ENCODE data around the gene PCNT. TPM values are rescaled to one million over a fixed set of nuclear protein-coding genes. Genes with fewer than 3 reads are reported as not detected.

Gene PCNT
- total RNA-seq, 4 donors from 2014 or later = 200 to 431 (median 290) TPM

GRCh38 chr21:46352164-46352515 lies 28.2 kb downstream of the PCNT start:
- no peak for ATAC-seq
- Histone ChIP-seq H3K36me3 (peaks cover 3 to 84% of the 10 kb centered on the region in 2 donors), H3K27me3 (no peaks in the 10 kb centered on the region), H3K4me3 (peak overlapping the region in 3 of 4 donors; percentile 67 to 77 (median 76)), H3K4me1 (peaks cover 51 to 63% of the 10 kb centered on the region in 2 donors), H3K9me3 (no peaks in the 10 kb centered on the region), H3K27ac (peak overlapping the region; percentile 87 to 99 (median 96))
- TF ChIP-seq POLR2A (IDR thresholded peaks at IDR 0.05) = no peak
- TF ChIP-seq, protein P1, sequence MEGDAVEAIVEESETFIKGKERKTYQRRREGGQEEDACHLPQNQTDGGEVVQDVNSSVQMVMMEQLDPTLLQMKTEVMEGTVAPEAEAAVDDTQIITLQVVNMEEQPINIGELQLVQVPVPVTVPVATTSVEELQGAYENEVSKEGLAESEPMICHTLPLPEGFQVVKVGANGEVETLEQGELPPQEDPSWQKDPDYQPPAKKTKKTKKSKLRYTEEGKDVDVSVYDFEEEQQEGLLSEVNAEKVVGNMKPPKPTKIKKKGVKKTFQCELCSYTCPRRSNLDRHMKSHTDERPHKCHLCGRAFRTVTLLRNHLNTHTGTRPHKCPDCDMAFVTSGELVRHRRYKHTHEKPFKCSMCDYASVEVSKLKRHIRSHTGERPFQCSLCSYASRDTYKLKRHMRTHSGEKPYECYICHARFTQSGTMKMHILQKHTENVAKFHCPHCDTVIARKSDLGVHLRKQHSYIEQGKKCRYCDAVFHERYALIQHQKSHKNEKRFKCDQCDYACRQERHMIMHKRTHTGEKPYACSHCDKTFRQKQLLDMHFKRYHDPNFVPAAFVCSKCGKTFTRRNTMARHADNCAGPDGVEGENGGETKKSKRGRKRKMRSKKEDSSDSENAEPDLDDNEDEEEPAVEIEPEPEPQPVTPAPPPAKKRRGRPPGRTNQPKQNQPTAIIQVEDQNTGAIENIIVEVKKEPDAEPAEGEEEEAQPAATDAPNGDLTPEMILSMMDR (IDR thresholded peaks at IDR 0.05 in 4 of 5, conservative IDR thresholded peaks at IDR 0.05 in 1 of 5) = no peak
- DNase-seq = no peak
- in situ Hi-C loops (cut with MboI; ENCODE audit: low sequenced_read_pairs in 4 of 4) = no loop called here
- intact Hi-C loops (cut with DNase I; ENCODE audit: low total_unique reads) = no loop called here

GRCh38 chr21:46352913-46353312 lies 29.0 kb downstream of the PCNT start:
- no peaks in the 10 kb centered on the region for H3K27me3 ChIP-seq
- in situ Hi-C loops (cut with MboI; ENCODE audit: low sequenced_read_pairs in 4 of 4) (no loop called here), intact Hi-C loops (cut with DNase I; ENCODE audit: low total_unique reads) (no loop called here)
- H3K4me1 ChIP-seq = peaks cover 48 to 65% of the 10 kb centered on the region in 2 donors
- H3K9me3 ChIP-seq = no peaks in the 10 kb centered on the region
- no peak for DNase-seq
- no peak for TF ChIP-seq POLR2A (IDR thresholded peaks at IDR 0.05)
- TF ChIP-seq, protein P1 (IDR thresholded peaks at IDR 0.05 in 4 of 5, conservative IDR thresholded peaks at IDR 0.05 in 1 of 5) = no peak
- ATAC-seq = no peak
- H3K36me3 ChIP-seq = peaks cover 3 to 91% of the 10 kb centered on the region in 2 donors
- peak overlapping the region; percentile 87 to 99 (median 96) for H3K27ac ChIP-seq
- peak overlapping the region in 3 of 4 donors; percentile 67 to 77 (median 76) for H3K4me3 ChIP-seq

GRCh38 chr21:46354046-46354445 lies 30.1 kb downstream of the PCNT start:
- in situ Hi-C loops (cut with MboI; ENCODE audit: low sequenced_read_pairs in 4 of 4) = no loop called here
- Histone ChIP-seq H3K4me3 (peak overlapping the region in 2 of 4 donors; percentile 10 to 67), H3K4me1 (peaks cover 52 to 64% of the 10 kb centered on the region in 2 donors), H3K36me3 (peaks cover 3 to 98% of the 10 kb centered on the region in 2 donors), H3K27ac (peak overlapping the region; percentile 87 to 99 (median 96)), H3K27me3 (no peaks in the 10 kb centered on the region), H3K9me3 (no peaks in the 10 kb centered on the region)
- intact Hi-C loops (cut with DNase I; ENCODE audit: low total_unique reads) = no loop called here
- no peak for DNase-seq
- no peak for ATAC-seq
- no peak for TF ChIP-seq POLR2A (IDR thresholded peaks at IDR 0.05)
- TF ChIP-seq, protein P1 (IDR thresholded peaks at IDR 0.05 in 4 of 5, conservative IDR thresholded peaks at IDR 0.05 in 1 of 5) = no peak

- DNase-seq (no peak), ATAC-seq (no peak)
- peak overlapping the region; percentile 87 to 99 (median 96) for H3K27ac ChIP-seq
- in situ Hi-C loops (cut with MboI; ENCODE audit: low sequenced_read_pairs in 4 of 4) (no loop called here), intact Hi-C loops (cut with DNase I; ENCODE audit: low total_unique reads) (no loop called here)
- TF ChIP-seq POLR2A (IDR thresholded peaks at IDR 0.05) = no peak
- TF ChIP-seq, protein P1 (IDR thresholded peaks at IDR 0.05 in 4 of 5, conservative IDR thresholded peaks at IDR 0.05 in 1 of 5) = no peak
- H3K4me1 ChIP-seq = peaks cover 52 to 60% of the 10 kb centered on the region in 2 donors
- no peaks in the 10 kb centered on the region for H3K9me3 ChIP-seq
- no peaks in the 10 kb centered on the region for H3K27me3 ChIP-seq
- peaks cover 3 to 95% of the 10 kb centered on the region in 2 donors for H3K36me3 ChIP-seq
- H3K4me3 ChIP-seq = peak overlapping the region in 2 of 4 donors; percentile 18 to 67
Observed at GRCh38 chr21:46354518-46354917, 30.6 kb downstream of the PCNT start.
